K562 (cell line): ENCODE measurements around the gene TAF1B. TPM values are rescaled to one million over a fixed set of nuclear protein-coding genes. Genes with fewer than 3 reads are reported as not detected.

Experiments used
- BDP1 ChIP-seq: IDR thresholded peaks from 3 replicates; pipeline ENCODE4 v1.6.1; 2011; ENCODE audit not compliant: insufficient read length, insufficient read depth
- CHD1 ChIP-seq: fragments of 200-600 bp; sonication (generic); IDR thresholded peaks from one replicate; pipeline ENCODE4 v1.6.1; 2012; ENCODE audit warnings: mild to moderate bottlenecking, moderate library complexity, low read length, inconsistent platforms
- CREBBP ChIP-seq: IDR thresholded peaks from one replicate; pipeline ENCODE4 v1.6.1; 2012; ENCODE audit warnings: low read depth, mild to moderate bottlenecking, control low read depth, inconsistent platforms, low read length
- E2F6 ChIP-seq, 2 experiments: IDR thresholded peaks; 2 replicates each; pipeline ENCODE4 v1.6.1; 2011; ENCODE audit warnings: borderline replicate concordance in 1 of 2, control low read depth in 1 of 2, low read depth in 1 of 2, low read length in 1 of 2, mild to moderate bottlenecking in 1 of 2, mixed read lengths in 1 of 2, moderate library complexity in 1 of 2; ENCODE audit not compliant: insufficient read depth in 1 of 2, insufficient read length in 1 of 2, poor library complexity in 1 of 2, severe bottlenecking in 1 of 2; ENCODE audit errors: extremely low read depth in 1 of 2
- HDAC1 ChIP-seq, 2 experiments: fragments of 450-650 bp; IDR thresholded peaks; 2 replicates each; pipeline ENCODE4 v1.6.1; 2016 to 2017; ENCODE audit warnings: inconsistent platforms in 1 of 2, mild to moderate bottlenecking in 1 of 2, moderate library complexity in 1 of 2
- HNRNPUL1 ChIP-seq: fragments of 200-400 bp; formaldehyde crosslinking; IDR thresholded peaks from 2 replicates; pipeline ENCODE4 v1.6.1; 2017; ENCODE audit warnings: low read length
- IFI16 ChIP-seq: fragments of 250-450 bp; sonication (Bioruptor Pico); IDR thresholded peaks from 2 replicates; pipeline ENCODE4 v2.1.2; 2022; ENCODE audit warnings: mild to moderate bottlenecking, inconsistent platforms
- ILF3 ChIP-seq: fragments of 450-650 bp; IDR thresholded peaks from 2 replicates; pipeline ENCODE4 v1.6.1; 2018; ENCODE audit warnings: antibody characterized with exemption, mild to moderate bottlenecking, moderate library complexity, borderline replicate concordance
- JUN ChIP-seq, 2 experiments: sonication (generic) in 1 of 2; formaldehyde crosslinking in 1 of 2; IDR thresholded peaks; 2 replicates each; pipeline versions ENCODE4 v1.6.1 to v1.8.0; 2012 to 2022; ENCODE audit warnings: borderline replicate concordance in 2 of 2, mild to moderate bottlenecking in 2 of 2, improper control_type of control experiment in 1 of 2, low read depth in 1 of 2, low read length in 1 of 2, missing genetic modification reagents in 1 of 2
- MTF1 ChIP-seq: fragments of 250-450 bp; sonication (Bioruptor Pico); IDR thresholded peaks from 2 replicates; pipeline ENCODE4 v1.9.0; 2021; ENCODE audit warnings: moderate library complexity, mild to moderate bottlenecking, inconsistent platforms, borderline replicate concordance
- NCOR1 ChIP-seq: fragments of 450-650 bp; IDR thresholded peaks from 2 replicates; pipeline ENCODE4 v1.6.1; 2016; ENCODE audit warnings: mild to moderate bottlenecking, moderate library complexity
- SMAD2 ChIP-seq: fragments of 150-350 bp; IDR thresholded peaks from 2 replicates; pipeline ENCODE4 v1.6.1; 2014; ENCODE audit warnings: low read depth, mild to moderate bottlenecking, low read length
- SMC3 ChIP-seq: conservative IDR thresholded peaks from 2 replicates; pipeline ENCODE4 v1.6.1; 2011; ENCODE audit warnings: low read depth, low read length, improper control_type of control experiment; ENCODE audit not compliant: insufficient read depth
- SOX6 ChIP-seq: fragments of 450-650 bp; IDR thresholded peaks from 2 replicates; pipeline ENCODE4 v1.6.1; 2014; ENCODE audit warnings: mild to moderate bottlenecking
- STAG1 ChIP-seq: sonication (generic); formaldehyde crosslinking; IDR thresholded peaks from 2 replicates; pipeline ENCODE4 v1.5.0; 2020; ENCODE audit warnings: missing genetic modification reagents, borderline replicate concordance
- UBTF ChIP-seq, 2 experiments: IDR thresholded peaks; 2 replicates each; pipeline ENCODE4 v1.6.1; 2012; ENCODE audit warnings: improper control_type of control experiment in 2 of 2, low read depth in 2 of 2, low read length in 2 of 2, borderline replicate concordance in 1 of 2
- ZNF592 ChIP-seq: fragments of 450-650 bp; IDR thresholded peaks from 2 replicates; pipeline ENCODE4 v1.6.1; 2017; ENCODE audit warnings: antibody characterized with exemption, mild to moderate bottlenecking
- ZSCAN32 ChIP-seq: fragments of 450-650 bp; formaldehyde crosslinking; IDR thresholded peaks from 2 replicates; pipeline ENCODE4 v1.4.0; 2020; ENCODE audit warnings: mild to moderate bottlenecking, moderate library complexity
- polyA plus RNA-seq, 8 experiments: library from polyadenylated mRNA; depleted of rRNA in 4 of 8; stranded (reverse) in 5 of 8; unstranded in 3 of 8; fragments of >200 nt; fragmentation: Nextera tagmentation in 2 of 8; fragmentation: Illumina TruSeq in 1 of 8; extraction: Ambion mirVana in 2 of 8; extraction: Trizol in 1 of 8; gene quantifications; 2 replicates each; pipeline versions ENCODE4 v1.2.1 to v1.2.3, GENCODE V29; 2011 to 2014; ENCODE audit warnings: inconsistent platforms in 1 of 8, missing spikeins in 1 of 8
- total RNA-seq, 7 experiments: library from RNA; depleted of rRNA in 6 of 7; stranded (reverse); fragments of >200 nt in 6 of 7; fragmentation: Illumina TruSeq in 2 of 7; extraction: Trizol in 2 of 7; gene quantifications; 2 replicates each; pipeline versions ENCODE4 v1.2.1 to v1.2.3, GENCODE V29; 2011 to 2021; ENCODE audit warnings: low replicate concordance in 1 of 7

The TAF1B gene
- total and polyA plus RNA-seq, 9 of the 15 experiments (the other 6 are each of a cell fraction or from before 2014, with no cell fraction given), result 8.8 to 25.1 (median 17.3) TPM

DNA sequence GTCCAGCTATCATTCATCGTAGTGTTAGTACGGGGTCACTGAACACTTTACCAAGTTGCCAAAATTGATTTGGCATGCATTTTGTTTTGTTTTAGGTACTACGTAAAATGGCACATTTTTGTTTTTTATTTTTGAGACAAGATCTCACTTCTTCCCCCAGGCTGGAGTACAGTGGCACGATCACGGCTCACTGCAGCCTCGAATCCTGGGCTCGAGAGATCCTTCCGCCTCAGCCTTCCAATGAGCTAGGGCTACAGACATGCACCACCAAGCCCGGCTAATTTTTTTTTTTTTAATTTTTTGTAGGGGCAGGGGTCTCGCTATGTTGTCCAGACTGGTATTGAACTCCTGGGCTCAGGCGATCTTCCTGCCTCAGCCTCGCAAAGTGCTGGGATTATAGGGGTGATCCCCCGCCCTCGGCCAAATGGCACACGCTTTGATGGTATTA, 786 bp downstream of the TAF1B start (continued):
- TF ChIP-seq ZNF592 (0 out of 2 replicates have a peak, but pooled peaks have one; percentile 5), SMAD2 (no peak), JUN (IDR thresholded peaks at IDR 0.05; ENCODE audit: borderline replicate concordance, low read depth, low read length) (no peak), JUN (CRISPR knock-in tag; IDR thresholded peaks at IDR 0.05; ENCODE audit: borderline replicate concordance) (no peak), MTF1 (CRISPR knock-in tag) (no peak), HNRNPUL1 (no peak), E2F6 (IDR thresholded peaks at IDR 0.05; ENCODE audit: borderline replicate concordance in 1 of 2, extremely low read depth in 1 of 2, insufficient read depth in 1 of 2, insufficient read length in 1 of 2, low read depth in 1 of 2, low read length in 1 of 2, poor library complexity in 1 of 2, severe bottlenecking in 1 of 2) (no peak), HDAC1 (IDR thresholded peaks at IDR 0.05) (no peak), NCOR1 (no peak), SOX6 (no peak), ZSCAN32 (CRISPR knock-in tag) (no peak), BDP1 (no peak), CREBBP (no peak), IFI16 (no peak), ILF3 (no peak), UBTF (IDR thresholded peaks at IDR 0.05; ENCODE audit: borderline replicate concordance in 1 of 2, low read depth in 2 of 2, low read length in 2 of 2) (no peak), CHD1 (peak; percentile 65), STAG1 (CRISPR knock-in tag) (no peak), SMC3 (no peak)
